HG03108 (cell line): Measurements from ENCODE around the gene PLA2G7.
"Not testable (repeated sequence)": the region's sequence is repeated elsewhere in the genome, so short reads cannot be mapped to it uniquely, and the experiment has no call there.

Experiments used
- ATAC-seq: cut with Tn5 transposase; IDR thresholded peaks from one replicate; pipeline ENCODE4 v1.9.1; 2021; ENCODE audit warnings: moderate library complexity; ENCODE audit not compliant: unreplicated experiment

PLA2G7 gene

GRCh38 chr6:46748940-46749503 lies 13.8 kb upstream of the PLA2G7 start:
- ATAC-seq: no peak

- no peak for ATAC-seq
These were observed 11.5 kb upstream of the PLA2G7 start, which contains the start of gene ANKRD66 for GRCh38 chr6:46746696-46747095. ANKRD66 (plus strand) TSS chr6:46746933; CDS start chr6:46751949, 5,016 bp downstream.

- ATAC-seq: no peak
These were observed 10.8 kb upstream of the PLA2G7 start for GRCh38 chr6:46745973-46746372.

- ATAC-seq: not testable (repeated sequence)
These were observed 9.1 kb upstream of the PLA2G7 start for GRCh38 chr6:46744159-46744725.

GRCh38 chr6:46743425-46744158 lies 8.4 kb upstream of the PLA2G7 start:
- ATAC-seq: no peak

GRCh38 chr6:46741910-46742309 lies 6.7 kb upstream of the PLA2G7 start:
- ATAC-seq: no peak

- ATAC-seq: no peak
These were observed 6.3 kb upstream of the PLA2G7 start for GRCh38 chr6:46741482-46741881.

GRCh38 chr6:46736906-46737305 lies 1.7 kb upstream of the PLA2G7 start:
- no peak for ATAC-seq

- no peak for ATAC-seq
These were observed 501 bp upstream of the PLA2G7 start for GRCh38 chr6:46735720-46736031.

- no peak for ATAC-seq
These were observed 1.8 kb downstream of the PLA2G7 start for GRCh38 chr6:46733341-46733801.

GRCh38 chr6:46730921-46731461 lies 4.2 kb downstream of the PLA2G7 start:
- no peak for ATAC-seq

- ATAC-seq: no peak
These were observed 5.3 kb downstream of the PLA2G7 start for GRCh38 chr6:46729787-46730326.

- no peak for ATAC-seq
These were observed 14.8 kb downstream of the PLA2G7 start for GRCh38 chr6:46720401-46720800.

GRCh38 chr6:46719099-46719498 lies 16.1 kb downstream of the PLA2G7 start:
- no peak for ATAC-seq

GRCh38 chr6:46715141-46715540 lies 20.0 kb downstream of the PLA2G7 start:
- ATAC-seq: no peak

- no peak for ATAC-seq
These were observed 23.7 kb downstream of the PLA2G7 start for GRCh38 chr6:46711491-46711890.

GRCh38 chr6:46706464-46706863 lies 28.7 kb downstream of the PLA2G7 start:
- no peak for ATAC-seq

GRCh38 chr6:46704562-46704961 lies 30.6 kb downstream of the PLA2G7 start:
- no peak for ATAC-seq

- ATAC-seq: no peak
These were observed 35.2 kb downstream of the PLA2G7 start for GRCh38 chr6:46699970-46700369.

GRCh38 chr6:46690911-46691451 lies 44.2 kb downstream of the PLA2G7 start:
- ATAC-seq: no peak

GRCh38 chr6:46690141-46690755 lies 44.9 kb downstream of the PLA2G7 start:
- no peak for ATAC-seq
